Activated CD8-positive, alpha-beta memory T cell treated with anti-CD3 and anti-CD28 coated beads, Interleukin-2, amount 50 U/mL, for 4 hours (primary cell): ENCODE data around the gene PTCHD1.

Experiments used
- DNase-seq: peaks from one replicate; pipeline ENCODE4 v3.0.0-alpha.2; 2020

Gene PTCHD1

GRCh38 chrX:23334848-23335599 is at the start of gene PTCHD1:
TSS of gene PTCHD1 (plus strand) at chrX:23334849. CDS start at chrX:23334876, 27 bp downstream.
- no peak for DNase-seq

- DNase-seq, result no peak
Observed at GRCh38 chrX:23286731-23287130, 47.9 kb upstream of the PTCHD1 start.

- no peak for DNase-seq
Observed at GRCh38 chrX:23287191-23287725, 47.4 kb upstream of the PTCHD1 start.

GRCh38 chrX:23292354-23292987 is 42.2 kb upstream of the PTCHD1 start:
- no peak for DNase-seq

GRCh38 chrX:23292988-23293651 is 41.5 kb upstream of the PTCHD1 start:
- DNase-seq, result no peak

GRCh38 chrX:23304881-23305280 is 29.8 kb upstream of the PTCHD1 start:
- no peak for DNase-seq

GRCh38 chrX:23311731-23312130 is 22.9 kb upstream of the PTCHD1 start:
- no peak for DNase-seq

- DNase-seq, result no peak
Observed at GRCh38 chrX:23312136-23312535, 22.5 kb upstream of the PTCHD1 start.

GRCh38 chrX:23317799-23318724 is 16.6 kb upstream of the PTCHD1 start:
- no peak for DNase-seq

- no peak for DNase-seq
Observed at GRCh38 chrX:23327104-23327503, 7.5 kb upstream of the PTCHD1 start.

GRCh38 chrX:23331701-23332100 is 2.9 kb upstream of the PTCHD1 start:
- no peak for DNase-seq

GRCh38 chrX:23332101-23332887 is 2.4 kb upstream of the PTCHD1 start:
- DNase-seq, result no peak

GRCh38 chrX:23332888-23333821 is 1.5 kb upstream of the PTCHD1 start:
- DNase-seq, result no peak

GRCh38 chrX:23333842-23334520 is 668 bp upstream of the PTCHD1 start:
- DNase-seq, result no peak

- DNase-seq, result no peak
Observed at GRCh38 chrX:23334521-23334847, 165 bp upstream of the PTCHD1 start.

GRCh38 chrX:23338334-23338733 is 3.7 kb downstream of the PTCHD1 start:
- DNase-seq, result no peak

GRCh38 chrX:23341452-23341851 is 6.8 kb downstream of the PTCHD1 start:
- no peak for DNase-seq

GRCh38 chrX:23344238-23344903 is 9.7 kb downstream of the PTCHD1 start:
- no peak for DNase-seq

- DNase-seq, result no peak
Observed at GRCh38 chrX:23344904-23345271, 10.2 kb downstream of the PTCHD1 start.

- DNase-seq, result no peak
Observed at GRCh38 chrX:23356189-23356588, 21.5 kb downstream of the PTCHD1 start.
